Kidney epithelial cell (primary cell): ENCODE measurements around the gene PPIE. TPM values are rescaled to one million over a fixed set of nuclear protein-coding genes. Genes with fewer than 3 reads are reported as not detected.
A peak's percentile ranks its signal among the peaks of the same experiment; 100 is the strongest.

Experiments
- DNase-seq: peaks from one replicate; pipeline ENCODE4 v3.0.0-alpha.2; 2010; ENCODE audit warnings: low read depth
- H3K27me3 ChIP-seq: 2 replicates; pipeline ENCODE4 v1.6.0; 2011; ENCODE audit warnings: low read length; ENCODE audit not compliant: control insufficient read depth, insufficient read depth
- H3K36me3 ChIP-seq: 2 replicates; pipeline ENCODE4 v1.5.1; 2011; ENCODE audit warnings: low read length; ENCODE audit not compliant: control insufficient read depth, insufficient read depth
- H3K4me3 ChIP-seq: 2 replicates; pipeline ENCODE4 v1.5.1; 2011; ENCODE audit warnings: low read depth, mild to moderate bottlenecking, control low read depth, low read length
- total RNA-seq: library from RNA; depleted of rRNA; stranded (reverse); fragments of >200 nt; gene quantifications from 2 replicates; pipeline ENCODE4 v1.2.3, GENCODE V29; 2015
- TF ChIP-seq, protein P1 (sequence below): IDR thresholded peaks from 2 replicates; pipeline ENCODE4 v1.5.1; 2011; ENCODE audit warnings: mild to moderate bottlenecking, moderate library complexity, low read length, control low read depth, inconsistent platforms; ENCODE audit not compliant: insufficient read depth, poor library complexity, severe bottlenecking

PPIE gene
- total RNA-seq, 1 donor from 2014 or later = 58.2 TPM

- peak; percentile 50 for DNase-seq
- Histone ChIP-seq H3K36me3 (no peaks in the 10 kb centered on the region), H3K27me3 (peaks cover 55% of the 10 kb centered on the region), H3K4me3 (peak within 1 kb of the TSS; percentile 10)
- TF ChIP-seq, protein P1, sequence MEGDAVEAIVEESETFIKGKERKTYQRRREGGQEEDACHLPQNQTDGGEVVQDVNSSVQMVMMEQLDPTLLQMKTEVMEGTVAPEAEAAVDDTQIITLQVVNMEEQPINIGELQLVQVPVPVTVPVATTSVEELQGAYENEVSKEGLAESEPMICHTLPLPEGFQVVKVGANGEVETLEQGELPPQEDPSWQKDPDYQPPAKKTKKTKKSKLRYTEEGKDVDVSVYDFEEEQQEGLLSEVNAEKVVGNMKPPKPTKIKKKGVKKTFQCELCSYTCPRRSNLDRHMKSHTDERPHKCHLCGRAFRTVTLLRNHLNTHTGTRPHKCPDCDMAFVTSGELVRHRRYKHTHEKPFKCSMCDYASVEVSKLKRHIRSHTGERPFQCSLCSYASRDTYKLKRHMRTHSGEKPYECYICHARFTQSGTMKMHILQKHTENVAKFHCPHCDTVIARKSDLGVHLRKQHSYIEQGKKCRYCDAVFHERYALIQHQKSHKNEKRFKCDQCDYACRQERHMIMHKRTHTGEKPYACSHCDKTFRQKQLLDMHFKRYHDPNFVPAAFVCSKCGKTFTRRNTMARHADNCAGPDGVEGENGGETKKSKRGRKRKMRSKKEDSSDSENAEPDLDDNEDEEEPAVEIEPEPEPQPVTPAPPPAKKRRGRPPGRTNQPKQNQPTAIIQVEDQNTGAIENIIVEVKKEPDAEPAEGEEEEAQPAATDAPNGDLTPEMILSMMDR = no peak
These were observed 47.1 kb upstream of the PPIE start, which contains the start of gene HPCAL4 for GRCh38 chr1:39691383-39692151. HPCAL4 (minus strand) TSS chr1:39691433; CDS start chr1:39684603, 6,830 bp downstream.

DNA sequence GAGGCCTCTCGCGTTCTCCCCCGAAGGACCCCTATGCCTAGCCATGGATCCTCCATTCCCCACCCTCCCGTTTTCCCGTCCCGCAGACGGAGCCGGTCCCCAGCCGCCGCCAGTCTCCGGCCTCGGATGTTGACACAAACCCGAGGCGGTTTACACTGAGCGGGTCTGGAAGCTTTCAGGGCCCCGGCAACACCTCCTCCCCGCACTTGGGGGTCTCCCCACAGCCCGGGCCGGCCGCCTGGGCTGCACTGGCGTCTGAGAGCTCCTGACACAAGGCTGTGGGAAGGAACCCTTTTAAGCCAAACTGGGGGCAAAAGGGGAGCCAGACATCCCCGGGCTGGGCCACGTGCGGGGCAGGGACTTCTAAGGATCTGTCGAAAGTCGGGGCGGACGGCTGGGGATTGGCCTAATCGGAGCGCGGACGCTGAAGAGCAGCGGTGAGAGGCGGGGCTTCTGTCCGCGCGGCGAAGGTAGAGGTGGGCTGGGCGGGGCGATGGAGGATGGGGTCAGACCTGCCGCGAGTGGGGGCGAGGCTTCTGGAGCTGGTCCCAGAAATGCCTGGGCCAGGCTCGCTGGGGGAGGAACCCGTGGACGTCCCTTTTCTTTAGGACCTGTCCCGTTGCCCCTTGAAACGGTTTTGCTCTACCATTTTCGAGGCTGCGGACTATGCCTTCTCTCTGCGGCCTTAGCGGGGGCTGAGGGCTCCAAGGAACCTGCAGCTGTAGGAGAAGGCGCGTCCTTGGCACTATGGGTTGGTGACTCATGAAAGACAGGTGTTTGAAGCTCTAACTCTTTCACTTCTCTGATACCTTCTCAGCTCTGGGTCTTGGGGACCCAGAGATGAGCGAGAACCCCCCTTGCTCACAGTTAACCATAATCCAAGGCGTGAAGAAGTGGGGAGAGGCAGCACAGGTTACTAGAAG lies 46.3 kb upstream of the PPIE start:
- DNase-seq = no peak
- H3K36me3 ChIP-seq = no peaks in the 10 kb centered on the region
- TF ChIP-seq, protein P1 = no peak
- peaks cover 52% of the 10 kb centered on the region for H3K27me3 ChIP-seq
- no peak overlapping the region for H3K4me3 ChIP-seq

DNA sequence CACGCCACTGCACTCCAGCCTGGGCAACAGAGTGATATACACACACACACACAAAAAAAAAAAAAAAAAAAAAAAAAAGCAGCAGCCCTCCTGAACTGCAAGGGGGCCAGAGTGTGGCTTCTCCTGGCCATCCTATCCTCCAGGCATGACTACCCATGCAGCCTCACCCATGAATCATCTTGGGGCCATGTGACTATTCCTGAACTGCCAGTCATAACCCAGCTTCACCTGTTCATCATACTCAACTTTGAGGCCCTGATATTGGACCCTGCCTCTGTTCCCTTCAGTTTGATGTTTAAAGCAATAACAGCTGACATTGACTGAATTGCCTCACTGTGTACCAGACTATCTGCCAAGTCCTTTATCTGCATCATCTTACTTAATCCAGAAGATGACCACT lies 44.7 kb upstream of the PPIE start:
- no peak overlapping the region for H3K4me3 ChIP-seq
- no peaks in the 10 kb centered on the region for H3K36me3 ChIP-seq
- H3K27me3 ChIP-seq = peaks cover 51% of the 10 kb centered on the region
- TF ChIP-seq, protein P1 = no peak
- no peak for DNase-seq

DNA sequence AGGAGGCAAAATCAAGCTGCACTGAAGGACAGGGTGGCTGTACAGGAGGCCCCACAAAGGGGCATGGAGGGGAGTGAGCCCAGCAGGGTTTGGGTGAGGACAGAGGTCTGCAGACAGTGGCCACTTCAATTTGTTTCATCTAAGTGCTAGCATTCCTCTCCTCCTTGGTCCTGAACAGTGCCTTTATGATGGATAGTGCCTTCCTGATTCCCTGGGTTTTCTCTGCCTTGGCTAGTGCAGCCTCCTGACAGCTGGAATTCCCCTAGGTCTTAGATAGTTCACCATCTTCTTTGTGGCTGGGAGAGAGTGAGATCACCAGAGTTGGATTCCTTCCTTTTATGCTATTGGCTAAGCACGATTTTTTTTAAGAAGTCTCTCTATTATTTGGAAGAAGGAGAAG lies 43.7 kb upstream of the PPIE start:
- DNase-seq = no peak
- TF ChIP-seq, protein P1 = no peak
- Histone ChIP-seq H3K27me3 (peaks cover 43% of the 10 kb centered on the region), H3K4me3 (no peak overlapping the region), H3K36me3 (no peaks in the 10 kb centered on the region)

DNA sequence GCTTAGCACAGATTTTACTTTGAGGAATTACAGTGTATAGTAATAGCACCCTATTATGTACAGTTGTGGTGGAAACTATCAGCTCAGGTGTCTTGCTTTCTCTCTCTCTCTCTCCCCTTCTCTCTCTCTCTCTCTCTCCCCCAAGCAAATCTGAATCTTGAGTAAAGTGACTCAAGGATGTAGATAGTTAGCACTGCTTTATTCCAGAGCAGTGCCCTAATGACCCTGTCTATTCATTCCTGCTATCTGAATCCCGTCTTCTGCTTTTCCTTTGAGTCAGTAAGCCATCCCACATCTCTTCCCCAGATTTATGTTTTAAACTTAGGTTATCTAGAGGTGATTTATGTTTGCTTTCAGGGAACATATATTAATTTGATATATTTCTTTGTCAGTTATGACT lies 42.2 kb upstream of the PPIE start:
- Histone ChIP-seq H3K4me3 (no peak overlapping the region), H3K36me3 (no peaks in the 10 kb centered on the region), H3K27me3 (peaks cover 32% of the 10 kb centered on the region)
- no peak for DNase-seq
- TF ChIP-seq, protein P1 = no peak
